Ishikawa (cell line): ENCODE results near the gene STK38L.

ENCODE experiments used
- FOXM1 ChIP-seq: IDR thresholded peaks from 2 replicates; pipeline ENCODE4 v1.6.1; 2012; ENCODE audit warnings: low read depth, borderline replicate concordance
- MAX ChIP-seq: IDR thresholded peaks from 2 replicates; pipeline ENCODE4 v1.6.1; 2012

GRCh38 chr12:27291862-27292261, 47.8 kb downstream of the STK38L start:
- no peak for TF ChIP-seq FOXM1
- no peak for TF ChIP-seq MAX
